PC-9 (cell line): Measurements from ENCODE around the gene NOCT. TPM values are rescaled to one million over a fixed set of nuclear protein-coding genes. Genes with fewer than 3 reads are reported as not detected.

ENCODE experiments used
- Bru-seq: library from RNA; stranded (reverse); fragments of 400-500 nt; gene quantifications from one replicate; lab custom pipeline; 2021; lab: Mats Ljungman, UMichigan
- BruChase-seq, 2 experiments: library from RNA; stranded (reverse); fragments of 400-500 nt; gene quantifications; one replicate each; lab custom pipeline; 2021; lab: Mats Ljungman, UMichigan
- BruUV-seq: library from RNA; stranded (reverse); fragments of 400-500 nt; replicated peaks from 2 replicates; lab custom pipeline; 2021; lab: Mats Ljungman, UMichigan
- CTCF ChIA-PET: fragments of 300-600 bp; sonication (Branson Sonifier 250); formaldehyde crosslinking; loops from one replicate; lab custom pipeline; 2022; ENCODE audit warnings: antibody characterized with exemption; lab: Charles Lee
- POLR2A ChIA-PET: fragments of 300-600 bp; sonication (Branson Sonifier 250); formaldehyde crosslinking; loops from one replicate; lab custom pipeline; 2022; ENCODE audit warnings: antibody characterized with exemption; ENCODE audit not compliant: unreplicated experiment; lab: Charles Lee
- DNase-seq, 2 experiments: peaks; one replicate each; pipeline versions ENCODE4 v3.0.0 to v3.0.0-alpha.2; 2015 to 2022; ENCODE audit warnings: mixed read lengths in 1 of 2
- H2AFZ ChIP-seq: fragments of 200-600 bp; sonication (generic); 2 replicates; pipeline ENCODE4 v1.8.1; 2017; ENCODE audit warnings: antibody characterized with exemption
- H3F3A ChIP-seq: fragments of 200-600 bp; sonication (generic); 2 replicates; pipeline ENCODE4 v1.8.1; 2017; ENCODE audit warnings: antibody characterized with exemption, mild to moderate bottlenecking, low read depth; ENCODE audit not compliant: insufficient read depth
- H3K27ac ChIP-seq: fragments of 200-600 bp; sonication (generic); 2 replicates; pipeline ENCODE4 v1.6.1; 2016; ENCODE audit warnings: mixed run types
- H3K27me3 ChIP-seq: fragments of 200-600 bp; sonication (generic); 2 replicates; pipeline ENCODE4 v1.6.1; 2016; ENCODE audit warnings: low read depth, mixed run types; ENCODE audit not compliant: insufficient read depth
- H3K36me3 ChIP-seq: fragments of 200-600 bp; sonication (generic); 2 replicates; pipeline ENCODE4 v1.6.1; 2016; ENCODE audit warnings: low read depth, mixed run types
- H3K4me1 ChIP-seq: fragments of 200-600 bp; sonication (generic); replicated peaks from 2 replicates; pipeline ENCODE4 v1.6.1; 2016; ENCODE audit warnings: mixed run types; ENCODE audit not compliant: insufficient read depth
- H3K4me2 ChIP-seq: fragments of 200-600 bp; sonication (generic); 2 replicates; pipeline ENCODE4 v1.6.1; 2017; ENCODE audit warnings: mixed run types
- H3K4me3 ChIP-seq: fragments of 200-600 bp; sonication (generic); 2 replicates; pipeline ENCODE4 v1.6.1; 2016; ENCODE audit warnings: mixed run types
- H3K79me2 ChIP-seq: fragments of 200-600 bp; sonication (generic); 2 replicates; pipeline ENCODE4 v1.6.1; 2017; ENCODE audit warnings: low read depth, mixed run types
- H3K9me2 ChIP-seq: fragments of 200-600 bp; sonication (generic); 2 replicates; pipeline ENCODE4 v1.8.1; 2017; ENCODE audit warnings: mild to moderate bottlenecking; ENCODE audit not compliant: insufficient read depth
- H3K9me3 ChIP-seq: fragments of 200-600 bp; sonication (generic); 2 replicates; pipeline ENCODE4 v1.8.1; 2016; ENCODE audit warnings: low read depth; ENCODE audit not compliant: insufficient read depth
- H4K20me1 ChIP-seq: fragments of 200-600 bp; sonication (generic); 2 replicates; pipeline ENCODE4 v1.8.1; 2017; ENCODE audit not compliant: insufficient read depth
- CTCF ChIP-seq: fragments of 200-600 bp; sonication (generic); conservative IDR thresholded peaks from 2 replicates; pipeline ENCODE4 v1.6.1; 2017; ENCODE audit warnings: mixed run types, antibody characterized with exemption, mild to moderate bottlenecking, moderate library complexity
- EZH2 ChIP-seq: fragments of 200-600 bp; sonication (generic); IDR thresholded peaks from 2 replicates; pipeline ENCODE4 v1.8.0; 2017; ENCODE audit warnings: antibody characterized with exemption, low read depth
- intact Hi-C: fragments of 100-400 bp; cut with micrococcal nuclease; formaldehyde crosslinking; loops from one replicate; pipeline ENCODE4 v1.10.0; 2022; ENCODE audit not compliant: unreplicated experiment
- long read RNA-seq: library from polyadenylated mRNA; stranded (forward); transcript quantifications from one replicate; pipeline ENCODE4 v2.0.0, GENCODE V29; 2022
- total RNA-seq: library from RNA; stranded (reverse); gene quantifications from 2 replicates; pipeline ENCODE4 v1.2.3, GENCODE V29; 2021

The NOCT gene
- total RNA-seq (4.5 and 6.8 TPM in 2 replicates), Bru-seq, nascent RNA (percentile 85 among the genes with signal in this experiment), BruChase-seq, experiment 1, labeled RNA remaining after a 2-hour chase (percentile 76 among the genes with signal in this experiment), BruChase-seq, experiment 2, labeled RNA remaining after a 6-hour chase (percentile 49 among the genes with signal in this experiment)
- long read RNA-seq, partial matches to known transcripts = 0 of 5 reads
- long read RNA-seq, other reads (novel, unspliced or antisense) = 3 of 5 reads

- H3K9me3 ChIP-seq = no peaks in the 10 kb centered on the region
- no peaks in the 10 kb centered on the region for H4K20me1 ChIP-seq
- peak within 1 kb of the TSS; percentile 92 for H3K27ac ChIP-seq
- H3F3A ChIP-seq = peaks cover 18% of the 10 kb centered on the region
- intact Hi-C loops = loop anchor here (5.0 kb wide), 1 partner anchor 287 kb away; the partner anchor contains the start of genes NAA15 and NDUFC1
- peaks cover 38% of the 10 kb centered on the region for H3K79me2 ChIP-seq
- TF ChIP-seq CTCF (no peak), EZH2 (no peak)
- ChIA-PET CTCF (no interaction called here), POLR2A (interaction anchor here (0.6 to 0.7 kb wide), 6 partner anchors 15 to 1022 kb away, joined by 3 to 11 read pairs (median 3); no protein-coding TSS in a partner anchor)
- H3K4me2 ChIP-seq = peak within 1 kb of the TSS; percentile 85
- peaks cover 30% of the 10 kb centered on the region for H3K4me1 ChIP-seq
- peak within 1 kb of the TSS; percentile 69; the same call in 1 of the 2 replicates for H2AFZ ChIP-seq
- no peaks in the 10 kb centered on the region; the same call in 1 of the 2 replicates for H3K36me3 ChIP-seq
- no peaks in the 10 kb centered on the region for H3K9me2 ChIP-seq
- H3K27me3 ChIP-seq = no peaks in the 10 kb centered on the region
- DNase-seq = peak; percentile 71 to 87
- peak within 1 kb of the TSS; percentile 73 for H3K4me3 ChIP-seq
- no TSS peak for BruUV-seq
Observed at GRCh38 chr4:139015269-139015947, at the start of gene NOCT. NOCT (plus strand) TSS chr4:139015781; CDS start chr4:139015982, 201 bp downstream.

GRCh38 chr4:138967313-138967712 lies 48.3 kb upstream of the NOCT start:
- H4K20me1 ChIP-seq = no peaks in the 10 kb centered on the region
- DNase-seq = peak in 1 of 2 experiments; percentile 46
- intact Hi-C loops = no loop called here
- TF ChIP-seq CTCF = no peak
- no peak for TF ChIP-seq EZH2
- ChIA-PET CTCF (no interaction called here), POLR2A (no interaction called here)
- H3K27ac ChIP-seq = no peak overlapping the region
- 0 out of 2 replicates have a peak, but pooled peaks cover 8% of the 10 kb centered on the region for H3K4me1 ChIP-seq
- no peaks in the 10 kb centered on the region for H3K9me2 ChIP-seq
- H3F3A ChIP-seq = no peaks in the 10 kb centered on the region
- no peaks in the 10 kb centered on the region for H3K36me3 ChIP-seq
- BruUV-seq = no TSS peak
- no peak overlapping the region for H3K4me2 ChIP-seq
- no peak overlapping the region for H3K4me3 ChIP-seq
- no peaks in the 10 kb centered on the region for H3K79me2 ChIP-seq
- H2AFZ ChIP-seq = no peak overlapping the region
- no peaks in the 10 kb centered on the region for H3K27me3 ChIP-seq
- no peaks in the 10 kb centered on the region for H3K9me3 ChIP-seq

- intact Hi-C loops = no loop called here
- Histone ChIP-seq H3K4me2 (no peak overlapping the region), H3K4me3 (no peak overlapping the region), H3K9me2 (no peaks in the 10 kb centered on the region), H3K36me3 (no peaks in the 10 kb centered on the region), H3K4me1 (0 out of 2 replicates have a peak, but pooled peaks cover 3% of the 10 kb centered on the region), H3F3A (no peaks in the 10 kb centered on the region), H2AFZ (no peak overlapping the region), H3K9me3 (no peaks in the 10 kb centered on the region), H4K20me1 (no peaks in the 10 kb centered on the region), H3K79me2 (no peaks in the 10 kb centered on the region), H3K27me3 (no peaks in the 10 kb centered on the region), H3K27ac (no peak overlapping the region)
- ChIA-PET POLR2A (interaction anchor here (0.6 kb wide), 2 partner anchors 195 to 687 kb away, joined by 3 to 10 read pairs; no protein-coding TSS in a partner anchor), CTCF (no interaction called here)
- DNase-seq = no peak
- BruUV-seq = no TSS peak
- TF ChIP-seq EZH2 (no peak), CTCF (no peak)
Observed at GRCh38 chr4:138972956-138973801, 42.4 kb upstream of the NOCT start.
